SH-SY5Y (cell line): ENCODE results near the gene CLUH.

Experiments used
- GATA2 ChIP-seq: IDR thresholded peaks from 2 replicates; pipeline ENCODE4 v1.6.1; 2011; ENCODE audit warnings: mild to moderate bottlenecking, low read depth, low read length
- GATA3 ChIP-seq: IDR thresholded peaks from 2 replicates; pipeline ENCODE4 v1.6.1; 2011; ENCODE audit warnings: low read depth, mild to moderate bottlenecking, low read length, moderate library complexity

DNA sequence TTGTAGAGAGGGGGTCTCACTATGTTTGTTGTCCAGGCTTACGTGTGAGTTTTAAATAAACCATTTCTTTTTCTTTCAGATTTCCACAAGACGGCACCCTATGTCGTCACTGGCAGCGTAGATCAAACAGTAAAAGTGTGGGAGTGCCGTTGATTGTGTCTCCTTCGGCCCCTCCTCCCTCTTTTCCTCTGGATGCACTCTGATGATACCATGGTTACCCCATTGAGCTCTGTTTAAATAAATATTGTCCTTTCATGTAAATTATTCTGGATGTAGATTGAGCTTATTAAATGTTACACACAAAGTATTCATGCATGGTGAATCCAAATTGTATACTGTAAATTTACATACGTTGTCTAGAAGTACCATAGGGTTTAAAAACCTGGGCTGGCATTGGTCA lies 29.9 kb downstream of the CLUH start:
- no peak for TF ChIP-seq GATA2
- no peak for TF ChIP-seq GATA3
